NCI-H526 (cell line): ENCODE data around the gene FAM193A.
A peak's percentile ranks its signal among the peaks of the same experiment; 100 is the strongest.
"Not testable (repeated sequence)": the region's sequence is repeated elsewhere in the genome, so short reads cannot be mapped to it uniquely, and the experiment has no call there.

Experiments used
- DNase-seq, 2 experiments: peaks; one replicate each; lab custom pipeline; 2025; lab: John Stamatoyannopoulos, UW

FAM193A gene

GRCh38 chr4:2754848-2755819 lies 218.7 kb downstream of the FAM193A start:
- DNase-seq, result no peak

GRCh38 chr4:2755821-2756690 lies 219.6 kb downstream of the FAM193A start, which contains the start of gene TNIP2:
TSS of gene TNIP2 (minus strand) at chr4:2756336. CDS start at chr4:2756289, 47 bp downstream.
- DNase-seq, result peak; percentile 29 to 93

- no peak for DNase-seq
Measured at GRCh38 chr4:2756691-2757350, 220.4 kb downstream of the FAM193A start.

GRCh38 chr4:2757426-2757825 lies 221.0 kb downstream of the FAM193A start:
- peak in 1 of 2 experiments; percentile 21 for DNase-seq

- DNase-seq, result peak in 1 of 2 experiments; percentile 49
Measured at GRCh38 chr4:2761035-2761923, 224.8 kb downstream of the FAM193A start.

- DNase-seq, result no peak
Measured at GRCh38 chr4:2762048-2762447, 225.6 kb downstream of the FAM193A start.

- DNase-seq, result not testable (repeated sequence)
Measured at GRCh38 chr4:2762486-2763370, 226.3 kb downstream of the FAM193A start.

- DNase-seq, result no peak
Measured at GRCh38 chr4:2763511-2763967, 227.1 kb downstream of the FAM193A start.

- no peak for DNase-seq
Measured at GRCh38 chr4:2765832-2766526, 229.5 kb downstream of the FAM193A start.

GRCh38 chr4:2767046-2767704 lies 230.7 kb downstream of the FAM193A start:
- DNase-seq, result no peak

GRCh38 chr4:2767705-2768074 lies 231.2 kb downstream of the FAM193A start:
- DNase-seq, result no peak

GRCh38 chr4:2768124-2768523 lies 231.7 kb downstream of the FAM193A start:
- DNase-seq, result no peak

GRCh38 chr4:2768921-2769336 lies 232.5 kb downstream of the FAM193A start:
- no peak for DNase-seq

- no peak for DNase-seq
Measured at GRCh38 chr4:2771264-2771663, 234.8 kb downstream of the FAM193A start.

GRCh38 chr4:2780643-2781042 lies 244.2 kb downstream of the FAM193A start:
- DNase-seq, result not testable (repeated sequence)

GRCh38 chr4:2781911-2782310 lies 245.5 kb downstream of the FAM193A start:
- DNase-seq, result no peak
